Keratinocyte (primary cell): ENCODE results near the gene C20orf202.

Experiments used
- CTCF ChIP-seq, 3 experiments: IDR thresholded peaks in 1 of 3; conservative IDR thresholded peaks in 1 of 3; optimal IDR thresholded peaks in 1 of 3; 2 replicates in 2 of 3; 3 replicates in 1 of 3; pipeline versions ENCODE3 to v1.5.1; 2011; ENCODE audit warnings: low read length in 3 of 3, mild to moderate bottlenecking in 3 of 3, moderate library complexity in 2 of 3, control low read depth in 1 of 3, inconsistent platforms in 1 of 3; ENCODE audit not compliant: insufficient read depth in 2 of 3; ENCODE audit errors: extremely low read depth in 1 of 3
- EZH2 ChIP-seq: IDR thresholded peaks from one replicate; pipeline ENCODE4 v1.6.1; 2012; ENCODE audit warnings: inconsistent platforms, mild to moderate bottlenecking, low read length, moderate library complexity

GRCh38 chr20:1182106-1182505 lies 21.1 kb upstream of the C20orf202 start:
- TF ChIP-seq EZH2 = no peak
- TF ChIP-seq CTCF (optimal IDR thresholded peaks at IDR 0.05 in 1 of 3, IDR thresholded peaks at IDR 0.05 in 1 of 3, conservative IDR thresholded peaks at IDR 0.05 in 1 of 3; ENCODE audit: extremely low read depth in 1 of 3, insufficient read depth in 2 of 3, low read length in 3 of 3) = no peak
